Neural crest cell (in vitro differentiated cells): ENCODE measurements around the gene KDM5B. TPM values are rescaled to one million over a fixed set of nuclear protein-coding genes. Genes with fewer than 3 reads are reported as not detected.
"Not testable (repeated sequence)": the region's sequence is repeated elsewhere in the genome, so short reads cannot be mapped to it uniquely, and the experiment has no call there.

Experiments used
- DNase-seq: peaks from one replicate; pipeline ENCODE4 v3.0.0; 2021; ENCODE audit warnings: low read depth, mixed read lengths, low spot score
- H3K27ac Mint-ChIP-seq: one replicate; pipeline ENCODE4 v1.8.0; 2021; ENCODE audit warnings: mild to moderate bottlenecking, mixed read lengths; ENCODE audit not compliant: unreplicated experiment
- H3K27me3 Mint-ChIP-seq: 2 replicates; pipeline ENCODE4 v1.8.0; 2021; ENCODE audit warnings: low read depth, mild to moderate bottlenecking, mixed read lengths
- H3K36me3 Mint-ChIP-seq: 2 replicates; pipeline ENCODE4 v1.8.0; 2021; ENCODE audit warnings: low read depth, mild to moderate bottlenecking, mixed read lengths
- H3K4me1 Mint-ChIP-seq: 2 replicates; pipeline ENCODE4 v1.8.0; 2021; ENCODE audit warnings: mixed read lengths
- H3K4me3 Mint-ChIP-seq: one replicate; pipeline ENCODE4 v1.8.0; 2021; ENCODE audit warnings: mild to moderate bottlenecking, mixed read lengths
- H3K9me3 Mint-ChIP-seq: 2 replicates; pipeline ENCODE4 v1.8.0; 2021; ENCODE audit warnings: mixed read lengths
- total RNA-seq: library from RNA; stranded (reverse); gene quantifications from 2 replicates; pipeline ENCODE4 v1.2.1, GENCODE V29; 2021
- TF ChIP-seq, protein P1 (sequence below): fragments of 200-600 bp; sonication (generic); conservative IDR thresholded peaks from 2 replicates; pipeline ENCODE4 v1.5.0; 2021; ENCODE audit warnings: antibody characterized with exemption, mild to moderate bottlenecking

Gene KDM5B
- total RNA-seq, 1 donor from 2014 or later = 158 TPM

- Mint-ChIP-seq H3K27me3 (no peaks in the 10 kb centered on the region), H3K27ac (no peak overlapping the region), H3K36me3 (peaks cover 7% of the 10 kb centered on the region), H3K4me3 (no peak overlapping the region), H3K4me1 (peaks cover 47% of the 10 kb centered on the region), H3K9me3 (no peaks in the 10 kb centered on the region)
- no peak for DNase-seq
- TF ChIP-seq, protein P1, sequence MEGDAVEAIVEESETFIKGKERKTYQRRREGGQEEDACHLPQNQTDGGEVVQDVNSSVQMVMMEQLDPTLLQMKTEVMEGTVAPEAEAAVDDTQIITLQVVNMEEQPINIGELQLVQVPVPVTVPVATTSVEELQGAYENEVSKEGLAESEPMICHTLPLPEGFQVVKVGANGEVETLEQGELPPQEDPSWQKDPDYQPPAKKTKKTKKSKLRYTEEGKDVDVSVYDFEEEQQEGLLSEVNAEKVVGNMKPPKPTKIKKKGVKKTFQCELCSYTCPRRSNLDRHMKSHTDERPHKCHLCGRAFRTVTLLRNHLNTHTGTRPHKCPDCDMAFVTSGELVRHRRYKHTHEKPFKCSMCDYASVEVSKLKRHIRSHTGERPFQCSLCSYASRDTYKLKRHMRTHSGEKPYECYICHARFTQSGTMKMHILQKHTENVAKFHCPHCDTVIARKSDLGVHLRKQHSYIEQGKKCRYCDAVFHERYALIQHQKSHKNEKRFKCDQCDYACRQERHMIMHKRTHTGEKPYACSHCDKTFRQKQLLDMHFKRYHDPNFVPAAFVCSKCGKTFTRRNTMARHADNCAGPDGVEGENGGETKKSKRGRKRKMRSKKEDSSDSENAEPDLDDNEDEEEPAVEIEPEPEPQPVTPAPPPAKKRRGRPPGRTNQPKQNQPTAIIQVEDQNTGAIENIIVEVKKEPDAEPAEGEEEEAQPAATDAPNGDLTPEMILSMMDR = no peak
Observed at GRCh38 chr1:202801175-202801574, 7.0 kb downstream of the KDM5B start.

- Mint-ChIP-seq H3K9me3 (no peaks in the 10 kb centered on the region), H3K36me3 (peaks cover 5% of the 10 kb centered on the region)
Observed at GRCh38 chr1:202800742-202801141, 7.5 kb downstream of the KDM5B start.

DNA sequence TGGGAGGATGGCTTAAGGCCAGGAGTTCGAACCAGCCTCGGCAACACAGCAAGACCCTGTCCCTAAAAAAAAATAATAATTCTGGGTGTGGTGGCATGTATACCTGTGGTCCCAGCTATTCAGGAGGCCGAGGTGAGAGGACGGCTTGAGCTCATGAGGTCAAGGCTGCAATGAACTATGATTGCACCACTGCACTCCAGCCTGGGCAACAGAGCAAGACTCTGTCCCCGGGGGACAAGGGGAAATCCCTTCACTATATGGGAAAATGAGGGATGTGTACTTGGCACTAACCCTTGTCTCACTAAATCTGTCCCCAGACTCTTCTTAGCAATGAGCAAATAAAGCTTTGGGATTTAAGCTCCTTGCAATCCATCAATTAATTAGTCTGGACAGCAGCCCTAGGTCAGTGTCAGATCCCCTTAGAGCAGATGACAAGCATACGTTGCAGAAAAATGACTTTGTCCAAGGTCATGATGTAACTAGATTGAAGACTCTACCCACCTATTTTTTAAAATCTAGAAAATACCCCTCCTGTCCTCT is 9.4 kb downstream of the KDM5B start:
- H3K9me3 Mint-ChIP-seq = no peaks in the 10 kb centered on the region
- TF ChIP-seq, protein P1 = no peak
- H3K4me3 Mint-ChIP-seq = peak overlapping the region; percentile 61
- H3K27ac Mint-ChIP-seq = no peak overlapping the region
- no peaks in the 10 kb centered on the region for H3K27me3 Mint-ChIP-seq
- H3K36me3 Mint-ChIP-seq = peaks cover 4% of the 10 kb centered on the region
- H3K4me1 Mint-ChIP-seq = peaks cover 29% of the 10 kb centered on the region
- DNase-seq = no peak

More at GRCh38 chr1:202800742-202801141, 7.5 kb downstream of the KDM5B start:
- H3K4me3 Mint-ChIP-seq = peak overlapping the region; percentile 18
- TF ChIP-seq, protein P1 = no peak
- peaks cover 42% of the 10 kb centered on the region for H3K4me1 Mint-ChIP-seq
- H3K27me3 Mint-ChIP-seq = no peaks in the 10 kb centered on the region
- H3K27ac Mint-ChIP-seq = no peak overlapping the region
- no peak for DNase-seq

GRCh38 chr1:202798260-202798659 is 10.0 kb downstream of the KDM5B start:
- Mint-ChIP-seq H3K4me1 (peaks cover 29% of the 10 kb centered on the region), H3K27ac (no peak overlapping the region), H3K4me3 (no peak overlapping the region), H3K27me3 (no peaks in the 10 kb centered on the region), H3K36me3 (peaks cover 4% of the 10 kb centered on the region), H3K9me3 (no peaks in the 10 kb centered on the region)
- TF ChIP-seq, protein P1 = no peak
- DNase-seq = no peak

- TF ChIP-seq, protein P1 = no peak
- Mint-ChIP-seq H3K27me3 (no peaks in the 10 kb centered on the region), H3K9me3 (no peaks in the 10 kb centered on the region), H3K4me3 (no peak overlapping the region), H3K36me3 (peaks cover 4% of the 10 kb centered on the region), H3K27ac (no peak overlapping the region), H3K4me1 (peaks cover 25% of the 10 kb centered on the region)
- no peak for DNase-seq
Observed at GRCh38 chr1:202796670-202797069, 11.6 kb downstream of the KDM5B start.

DNA sequence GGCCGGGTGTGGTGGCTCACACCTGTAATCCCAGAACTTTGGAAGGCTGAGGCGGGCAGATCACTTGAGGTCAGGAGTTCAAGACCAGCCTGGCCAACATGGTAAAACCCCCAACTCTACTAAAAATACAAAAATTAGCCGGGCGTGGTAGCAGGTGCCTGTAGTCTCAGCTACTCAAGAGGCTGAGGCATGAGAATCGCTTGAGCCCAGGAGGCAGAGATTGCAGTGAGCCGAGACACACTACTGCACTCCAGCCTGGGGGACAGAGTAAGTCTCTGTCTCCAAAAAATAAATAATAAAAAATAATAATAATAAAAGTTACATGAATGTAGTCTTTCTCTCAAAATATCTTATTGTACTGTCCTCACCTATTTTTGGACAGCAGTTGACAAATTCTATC is 13.3 kb downstream of the KDM5B start:
- H3K4me1 Mint-ChIP-seq = peaks cover 24% of the 10 kb centered on the region

More for the DNA sequence above, 13.3 kb downstream of the KDM5B start:
- H3K9me3 Mint-ChIP-seq, DNase-seq, H3K36me3 Mint-ChIP-seq, H3K27me3 Mint-ChIP-seq, H3K4me3 Mint-ChIP-seq, H3K27ac Mint-ChIP-seq: not testable (repeated sequence)
